GM12874 (cell line): ENCODE data around the gene ARL3.

ENCODE experiments used
- CTCF ChIP-seq: IDR thresholded peaks from 2 replicates; pipeline ENCODE4 v1.5.1; 2011; ENCODE audit warnings: low read depth, mild to moderate bottlenecking, control low read depth, low read length, moderate library complexity; ENCODE audit not compliant: insufficient read depth

The ARL3 gene

DNA sequence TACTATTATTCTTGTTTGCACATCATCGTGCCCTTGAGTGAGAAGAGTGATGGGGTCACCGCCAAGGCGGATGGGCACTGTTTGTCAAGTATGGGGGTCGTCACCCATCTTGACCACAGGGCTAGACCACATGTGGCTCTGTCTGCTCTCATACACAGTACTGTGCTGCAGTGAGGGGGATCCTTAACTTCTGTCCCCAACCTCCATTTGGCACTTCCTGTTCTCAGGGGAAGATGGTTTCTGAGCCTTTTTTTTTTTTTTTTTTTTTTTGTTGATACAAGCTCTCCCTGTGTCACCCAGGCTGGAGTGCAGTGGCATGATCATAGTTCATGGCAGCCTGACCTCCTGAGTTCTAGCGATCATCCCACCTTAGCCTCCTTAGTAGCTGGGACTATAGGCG lies 43.1 kb upstream of the ARL3 start:
- no peak for TF ChIP-seq CTCF

GRCh38 chr10:102753718-102754117 lies 39.5 kb upstream of the ARL3 start:
- no peak for TF ChIP-seq CTCF

DNA sequence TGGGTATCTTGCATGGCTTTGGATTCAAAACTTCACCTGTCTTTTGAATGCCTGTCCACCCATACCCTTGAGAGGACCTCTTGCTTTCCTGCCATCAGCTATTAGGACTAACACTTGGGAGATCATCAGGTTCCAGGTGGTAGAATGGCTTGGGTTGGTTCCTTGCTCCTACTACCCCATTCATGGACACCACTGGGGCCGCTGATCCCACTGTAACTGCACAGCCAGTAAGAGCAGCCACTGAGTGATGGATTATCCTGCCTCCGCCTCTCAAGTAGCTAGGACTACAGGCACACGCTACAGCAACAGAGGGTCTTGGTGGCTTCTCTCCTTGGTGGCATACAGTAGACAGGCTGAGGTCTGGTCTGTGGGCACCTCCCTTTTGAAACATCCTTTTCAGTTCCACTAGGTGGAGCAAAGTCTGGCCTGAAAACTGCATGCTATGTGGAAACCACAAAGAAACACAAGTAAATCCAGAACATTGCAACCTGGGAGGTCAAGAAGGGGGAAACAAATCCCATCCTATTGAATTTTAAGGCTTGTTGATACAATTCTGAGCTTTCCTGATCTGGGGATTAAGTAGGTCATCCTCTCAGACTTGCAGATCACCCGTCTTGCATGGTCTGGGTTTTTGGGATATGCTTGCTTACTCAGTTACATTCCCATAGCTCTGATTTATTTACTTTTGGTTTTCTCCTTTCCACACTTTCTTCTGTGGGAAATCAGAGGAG lies 38.9 kb upstream of the ARL3 start:
- peak; percentile 56 for TF ChIP-seq CTCF

DNA sequence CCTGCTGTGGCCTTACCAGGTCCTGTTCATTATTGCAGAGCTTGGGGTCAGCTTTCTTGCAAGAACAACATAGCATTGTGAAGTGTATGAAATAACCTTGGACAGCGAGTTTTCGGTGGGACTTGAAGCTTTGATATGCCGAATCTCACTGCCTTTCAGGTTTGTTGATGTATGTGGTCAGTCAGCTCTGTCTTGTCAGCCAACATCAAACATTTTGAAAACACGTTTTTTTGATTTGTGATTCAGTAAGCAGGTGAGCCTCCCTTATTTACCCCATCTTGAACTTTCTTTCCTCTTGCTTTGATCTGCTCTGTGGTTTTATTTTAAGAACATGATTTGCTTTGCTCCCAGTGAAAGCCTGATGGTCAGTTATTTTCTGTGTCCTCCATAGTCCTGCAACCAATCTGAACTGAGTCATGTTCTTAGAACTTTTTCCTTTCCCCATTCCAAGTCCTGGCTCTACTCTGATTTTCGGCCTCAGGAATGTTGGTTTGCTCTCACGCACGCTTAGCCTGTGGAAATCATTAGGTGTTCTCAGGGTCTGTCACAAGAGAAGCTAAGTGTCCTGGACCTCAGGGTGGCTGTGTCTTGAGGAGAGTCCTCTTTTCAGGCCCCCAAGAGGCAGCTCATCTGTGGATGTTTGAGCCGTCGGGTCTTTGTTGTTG lies 38.2 kb upstream of the ARL3 start:
- TF ChIP-seq CTCF: no peak

GRCh38 chr10:102745157-102745556 lies 31.0 kb upstream of the ARL3 start:
- no peak for TF ChIP-seq CTCF

DNA sequence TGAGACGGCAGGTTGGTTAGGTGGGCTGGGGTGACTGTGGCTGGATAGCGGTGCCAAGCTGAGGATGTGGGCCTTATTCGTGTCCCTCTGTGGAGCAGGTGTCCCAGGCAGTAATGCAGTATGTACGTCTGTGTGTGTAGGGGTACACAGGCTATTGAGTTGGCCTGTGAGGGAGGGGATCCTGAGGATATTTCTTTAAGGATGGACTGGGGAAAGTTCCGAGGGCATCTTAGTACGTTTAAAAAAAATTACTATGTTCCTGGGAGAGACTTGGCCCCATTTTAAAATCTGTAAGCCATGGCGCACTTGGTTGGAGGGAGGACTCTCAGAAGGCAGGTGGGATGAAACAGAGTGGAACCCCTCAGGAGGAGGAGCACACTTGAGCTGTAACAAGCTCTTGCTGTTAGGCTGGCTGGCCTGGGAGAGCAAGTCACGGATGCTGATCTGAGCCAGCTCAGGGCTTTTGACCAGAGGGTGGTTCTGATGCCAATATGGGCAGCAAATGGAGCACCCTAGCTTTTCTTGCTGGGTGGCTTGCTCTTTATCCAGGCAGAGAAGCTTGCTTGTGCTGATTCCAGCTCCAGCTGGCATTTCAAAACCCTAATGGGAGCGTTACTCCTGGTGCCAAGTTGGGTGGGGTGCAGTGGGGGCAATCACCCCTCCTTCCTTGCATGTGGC lies 30.3 kb upstream of the ARL3 start:
- no peak for TF ChIP-seq CTCF

GRCh38 chr10:102743588-102744373 lies 29.6 kb upstream of the ARL3 start, which contains the start of gene WBP1L:
TSS of gene WBP1L (plus strand) at chr10:102743948. CDS start at chr10:102744054, 106 bp downstream.
- no peak for TF ChIP-seq CTCF
